ENCODE data around the gene EIF3I. TPM values are rescaled to one million over a fixed set of nuclear protein-coding genes. Genes with fewer than 3 reads are reported as not detected.
A peak's percentile ranks its signal among the peaks of the same experiment; 100 is the strongest.

Gene EIF3I
- total RNA-seq, 2 experiments from 2014 or later, result 182 to 207 TPM

GRCh38 chr1:32195531-32195930, 26.7 kb upstream of the EIF3I start:
- CTCF ChIA-PET (ENCODE audit: unreplicated experiment), result no interaction called here
- no peaks in the 10 kb centered on the region for H4K20me1 ChIP-seq (ENCODE audit: insufficient read depth, low read length)
- no peak overlapping the region for H3K4me2 ChIP-seq (ENCODE audit: low read length)
- BruUV-seq (replicated peaks), result no TSS peak
- peaks cover 88% of the 10 kb centered on the region for H3K36me3 ChIP-seq (ENCODE audit: insufficient read depth, low read length)
- no peak overlapping the region for H3K4me3 ChIP-seq (ENCODE audit: low read depth, low read length, poor library complexity, severe bottlenecking)
- H3K9me3 ChIP-seq (ENCODE audit: low read length), result no peaks in the 10 kb centered on the region
- POLR2A ChIA-PET, result interaction anchor here (1.1 kb wide), 1 partner anchor 16 kb away, joined by 3 read pairs; the partner anchor contains the start of gene TXLNA
- no peaks in the 10 kb centered on the region for H3K79me2 ChIP-seq (ENCODE audit: insufficient read depth, low read depth, low read length)
- no peaks in the 10 kb centered on the region for H3K9me2 ChIP-seq (ENCODE audit: insufficient read depth, low read length)
- intact Hi-C loops (cut with micrococcal nuclease; ENCODE audit: unreplicated experiment), result no loop called here
- H3K4me1 ChIP-seq (ENCODE audit: insufficient read depth, low read length, poor library complexity, severe bottlenecking), result peaks cover 22% of the 10 kb centered on the region
- no peak overlapping the region for H3K27ac ChIP-seq (ENCODE audit: low read depth, low read length, poor library complexity, severe bottlenecking)
- TF ChIP-seq CTCF (conservative IDR thresholded peaks at IDR 0.05; ENCODE audit: low read length), result no peak
- no peak for TF ChIP-seq EZH2phosphoT487 (IDR thresholded peaks at IDR 0.05; ENCODE audit: borderline replicate concordance, low read depth, low read length)
- no peak for DNase-seq (ENCODE audit: low spot score)
- no peak overlapping the region for H2AFZ ChIP-seq (ENCODE audit: low read length)

GRCh38 chr1:32195972-32196823, 26.0 kb upstream of the EIF3I start:
- H3K4me1 ChIP-seq (ENCODE audit: insufficient read depth, low read length, poor library complexity, severe bottlenecking), result peaks cover 24% of the 10 kb centered on the region
- intact Hi-C loops (cut with micrococcal nuclease; ENCODE audit: unreplicated experiment), result no loop called here
- no peaks in the 10 kb centered on the region for H3K9me2 ChIP-seq (ENCODE audit: insufficient read depth, low read length)
- ChIA-PET CTCF (ENCODE audit: unreplicated experiment) (no interaction called here), POLR2A (interaction anchor here (1.1 kb wide), 2 partner anchors 17 to 123 kb away, joined by 3 read pairs; partner anchors contain the start of genes TMEM39B and TXLNA)
- H3K4me3 ChIP-seq (ENCODE audit: low read depth, low read length, poor library complexity, severe bottlenecking), result no peak overlapping the region
- no peak overlapping the region for H3K27ac ChIP-seq (ENCODE audit: low read depth, low read length, poor library complexity, severe bottlenecking)
- TSS peak; percentile 39 for BruUV-seq (replicated peaks)
- H3K9me3 ChIP-seq (ENCODE audit: low read length), result no peaks in the 10 kb centered on the region
- no peak for TF ChIP-seq EZH2phosphoT487 (IDR thresholded peaks at IDR 0.05; ENCODE audit: borderline replicate concordance, low read depth, low read length)
- TF ChIP-seq CTCF (conservative IDR thresholded peaks at IDR 0.05; ENCODE audit: low read length), result no peak
- no peak overlapping the region for H2AFZ ChIP-seq (ENCODE audit: low read length)
- H3K4me2 ChIP-seq (ENCODE audit: low read length), result no peak overlapping the region
- H4K20me1 ChIP-seq (ENCODE audit: insufficient read depth, low read length), result no peaks in the 10 kb centered on the region
- no peak for DNase-seq (ENCODE audit: low spot score)
- H3K36me3 ChIP-seq (ENCODE audit: insufficient read depth, low read length), result peaks cover 81% of the 10 kb centered on the region
- H3K79me2 ChIP-seq (ENCODE audit: insufficient read depth, low read depth, low read length), result no peaks in the 10 kb centered on the region

GRCh38 chr1:32197074-32197473, 25.1 kb upstream of the EIF3I start:
- ChIA-PET CTCF (ENCODE audit: unreplicated experiment) (interaction anchor here (0.6 kb wide), 1 partner anchor 13 kb away, joined by 3 read pairs; no protein-coding TSS in a partner anchor), POLR2A (interaction anchor here (0.7 to 1.1 kb wide), 2 partner anchors 43 to 124 kb away, joined by 3 read pairs; partner anchors contain the start of gene TMEM39B)
- Histone ChIP-seq H3K4me3 (ENCODE audit: low read depth, low read length, poor library complexity, severe bottlenecking) (no peak overlapping the region), H3K9me3 (ENCODE audit: low read length) (no peaks in the 10 kb centered on the region), H3K36me3 (ENCODE audit: insufficient read depth, low read length) (peaks cover 73% of the 10 kb centered on the region), H3K27ac (ENCODE audit: low read depth, low read length, poor library complexity, severe bottlenecking) (no peak overlapping the region), H2AFZ (ENCODE audit: low read length) (no peak overlapping the region), H3K4me1 (ENCODE audit: insufficient read depth, low read length, poor library complexity, severe bottlenecking) (peaks cover 32% of the 10 kb centered on the region), H3K9me2 (ENCODE audit: insufficient read depth, low read length) (no peaks in the 10 kb centered on the region), H3K79me2 (ENCODE audit: insufficient read depth, low read depth, low read length) (no peaks in the 10 kb centered on the region), H4K20me1 (ENCODE audit: insufficient read depth, low read length) (no peaks in the 10 kb centered on the region), H3K4me2 (ENCODE audit: low read length) (no peak overlapping the region)
- TF ChIP-seq CTCF (conservative IDR thresholded peaks at IDR 0.05; ENCODE audit: low read length), result no peak
- intact Hi-C loops (cut with micrococcal nuclease; ENCODE audit: unreplicated experiment), result no loop called here
- no TSS peak for BruUV-seq (replicated peaks)
- no peak for DNase-seq (ENCODE audit: low spot score)
